Epidermal melanocyte (primary cell): ENCODE data around the gene CSDE1.
A peak's percentile ranks its signal among the peaks of the same experiment; 100 is the strongest.

Experiments
- DNase-seq: peaks from one replicate; pipeline ENCODE4 v3.0.0; 2011; ENCODE audit warnings: low spot score; ENCODE audit not compliant: insufficient read length

The CSDE1 gene

DNA sequence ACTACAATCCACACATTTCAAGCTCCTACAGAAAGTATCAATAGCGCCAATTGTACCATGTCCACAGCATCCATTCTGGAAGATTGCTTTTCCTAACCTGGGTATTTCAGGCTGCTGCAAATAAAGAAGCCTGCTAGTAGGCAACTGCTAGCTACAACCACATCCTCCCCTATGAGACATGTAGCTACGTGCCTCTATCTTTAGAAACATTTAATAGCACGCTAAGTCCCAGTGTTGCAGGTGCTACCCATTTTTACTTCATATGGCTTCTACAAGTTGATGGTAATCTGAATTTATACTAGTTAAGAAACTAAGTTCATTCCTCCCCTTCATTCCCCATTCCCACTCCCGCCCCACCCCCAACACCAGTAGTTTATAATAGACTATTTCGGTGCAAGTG, 55.0 kb downstream of the CSDE1 start:
- DNase-seq = no peak

DNA sequence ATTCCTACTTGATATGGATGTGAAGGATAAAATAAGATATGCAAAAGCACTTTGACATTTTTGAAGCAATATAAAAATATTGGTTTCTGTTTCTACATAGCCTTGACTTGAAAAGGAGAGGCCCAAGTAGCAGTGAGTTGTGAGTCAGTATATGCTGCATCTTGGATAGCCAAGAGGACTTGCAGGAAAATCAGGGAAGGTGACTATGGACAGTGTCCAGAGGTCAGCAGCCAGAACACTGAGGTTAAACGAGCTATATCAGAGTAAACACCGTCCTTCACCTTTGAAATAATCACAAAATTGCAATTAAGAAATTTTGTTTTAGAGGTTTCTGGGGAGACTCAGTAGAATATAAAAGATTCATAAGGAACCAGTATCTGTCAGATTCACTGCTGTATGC, 55.9 kb downstream of the CSDE1 start:
- no peak for DNase-seq

DNA sequence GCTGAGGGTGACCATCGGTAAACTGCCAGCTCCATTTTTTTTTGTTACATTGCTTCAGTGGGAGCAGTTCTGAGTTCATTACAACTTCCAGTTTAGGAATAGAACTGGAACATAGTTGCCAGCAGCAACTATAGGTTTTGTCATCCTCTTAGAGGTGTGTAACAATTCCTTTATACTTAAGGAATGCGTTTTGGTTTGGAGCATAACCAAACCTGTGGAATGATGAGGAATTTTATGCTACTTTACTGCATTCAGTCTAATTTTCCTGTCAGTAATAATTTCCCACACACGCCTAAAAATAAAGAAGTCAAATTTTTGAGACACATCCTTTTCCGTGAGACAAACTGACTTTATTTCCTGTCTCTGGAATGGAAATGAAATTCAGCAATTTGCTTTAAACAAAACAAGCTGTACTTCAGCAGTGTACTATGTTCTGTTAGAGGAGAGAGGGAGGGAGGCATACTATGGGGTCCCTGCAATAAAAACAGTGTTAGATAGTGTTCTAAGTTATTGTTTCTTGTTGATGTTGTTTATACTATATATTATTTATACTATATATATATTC, 57.7 kb downstream of the CSDE1 start:
- no peak for DNase-seq

DNA sequence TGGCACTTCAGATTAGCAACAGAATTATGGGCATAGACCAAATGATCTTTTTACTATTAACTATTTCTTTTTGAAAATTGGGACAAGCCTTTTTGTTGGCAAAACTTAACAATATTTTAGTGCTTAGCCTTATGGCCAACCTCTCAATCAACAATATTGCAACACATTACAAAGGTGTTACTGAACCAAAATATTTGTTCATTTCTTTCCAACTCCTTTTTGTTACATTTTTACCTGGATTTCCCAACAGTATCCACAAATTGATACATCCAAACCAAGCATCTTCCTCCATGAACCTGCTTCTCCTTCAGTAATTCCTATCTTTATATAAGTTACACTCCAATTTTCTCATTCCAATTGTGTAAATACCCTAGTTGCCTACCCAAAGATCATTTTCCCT, 61.0 kb downstream of the CSDE1 start:
- no peak for DNase-seq

DNA sequence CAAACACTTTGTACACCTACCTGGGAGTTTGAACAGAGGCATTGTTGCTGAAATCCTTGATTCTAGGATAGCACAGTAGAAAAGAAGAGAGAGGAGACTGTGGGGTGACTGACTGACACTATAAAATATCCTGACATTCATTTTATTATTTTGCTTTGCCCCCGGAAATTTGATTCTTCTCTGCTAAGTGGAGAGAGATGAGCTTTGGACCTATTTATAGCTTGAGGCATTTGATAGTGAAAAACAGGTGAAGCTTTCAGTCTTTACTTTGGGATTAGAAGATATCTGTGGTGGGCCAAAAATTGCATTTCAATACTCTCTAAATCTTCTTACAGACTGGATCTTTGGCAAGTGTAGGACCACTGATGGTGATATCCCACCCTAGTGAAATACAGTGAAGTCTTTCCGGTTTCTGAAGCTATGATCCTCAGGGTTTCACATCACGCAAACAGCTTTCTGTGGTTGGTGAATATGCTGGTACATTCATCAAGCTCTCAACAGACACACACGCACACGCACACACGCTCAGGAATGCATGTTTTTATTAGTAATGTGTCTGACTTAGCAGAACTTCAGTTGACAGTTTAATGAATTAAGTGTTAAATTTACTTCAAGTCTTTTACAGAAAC, 62.2 kb downstream of the CSDE1 start, which contains the start of gene AMPD1:
Gene AMPD1, minus strand, starts transcription at position 117 of the 629 bp plus-strand sequence. Its CDS starts 75 bp downstream, at position 42.
- no peak for DNase-seq

DNA sequence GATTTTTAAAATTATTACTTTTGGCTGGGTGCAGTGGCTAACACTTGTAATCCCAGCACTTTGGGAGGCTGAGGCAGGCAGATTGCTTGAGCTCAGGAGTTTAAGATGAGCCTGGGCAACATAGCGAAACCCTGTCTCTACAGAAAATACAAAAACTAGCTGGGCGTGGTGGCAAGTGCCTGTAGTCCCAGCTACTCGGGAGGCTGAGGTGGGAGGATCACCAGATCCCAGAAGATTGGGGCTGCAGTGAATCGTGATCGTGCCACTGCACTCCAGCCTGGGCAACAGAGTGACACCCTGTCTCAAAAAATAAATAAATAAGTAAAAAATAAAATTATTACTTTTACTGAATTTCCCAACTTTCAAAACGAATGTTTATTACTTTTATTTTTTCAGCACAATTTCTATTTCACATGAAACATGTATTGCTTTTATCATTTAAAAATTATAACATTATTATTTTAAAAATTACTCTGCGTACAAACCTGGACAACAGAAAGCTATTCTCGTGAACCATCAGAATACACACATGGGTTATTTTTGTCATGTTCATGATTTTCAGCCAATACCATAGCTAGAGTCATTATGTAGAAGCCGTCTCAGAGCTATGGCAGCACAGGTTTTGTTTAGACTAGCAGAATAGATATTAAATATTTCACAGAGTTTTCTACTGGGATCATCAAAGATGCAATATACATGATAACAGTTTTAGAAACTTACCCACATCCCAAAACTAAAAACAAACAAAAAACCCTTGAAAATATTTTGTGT, 63.1 kb downstream of the CSDE1 start:
- DNase-seq = no peak

DNA sequence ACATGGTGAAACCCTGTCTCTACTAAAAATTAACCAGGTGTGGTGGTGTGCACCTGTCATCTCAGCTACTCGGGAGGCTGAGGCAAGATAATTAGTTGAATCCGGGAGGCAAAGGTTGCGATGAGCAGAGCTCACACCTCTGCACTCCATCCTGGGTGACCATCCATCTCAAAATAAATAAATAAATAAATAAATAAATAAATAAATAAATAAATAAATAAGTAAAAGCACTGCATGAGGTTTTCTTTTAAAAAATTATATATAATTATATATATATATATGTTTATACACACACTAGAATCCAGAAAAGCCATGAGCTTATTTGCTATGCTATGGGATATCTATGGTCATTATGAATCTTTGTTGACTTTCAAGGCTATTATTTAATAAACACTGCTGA, 64.8 kb downstream of the CSDE1 start:
- DNase-seq = no peak

DNA sequence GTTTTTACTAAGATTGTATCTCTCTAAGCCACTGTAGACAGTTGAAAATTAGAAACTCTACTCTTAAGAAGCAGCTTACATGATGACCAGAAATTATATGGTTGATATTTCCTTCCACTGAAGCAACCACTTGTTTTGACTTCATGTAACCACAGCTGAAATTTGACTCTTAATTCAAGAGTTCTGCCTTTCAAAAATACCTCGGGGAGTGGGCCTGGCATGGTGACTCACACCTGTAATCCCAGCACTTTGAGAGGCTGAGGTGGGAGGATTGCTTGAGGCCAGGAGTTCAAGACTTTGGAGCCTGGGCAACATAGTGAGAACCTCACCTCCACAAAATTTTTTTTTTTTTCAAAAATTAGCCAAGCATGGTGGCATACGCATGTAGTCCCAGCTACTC, 66.7 kb downstream of the CSDE1 start:
- no peak for DNase-seq

DNA sequence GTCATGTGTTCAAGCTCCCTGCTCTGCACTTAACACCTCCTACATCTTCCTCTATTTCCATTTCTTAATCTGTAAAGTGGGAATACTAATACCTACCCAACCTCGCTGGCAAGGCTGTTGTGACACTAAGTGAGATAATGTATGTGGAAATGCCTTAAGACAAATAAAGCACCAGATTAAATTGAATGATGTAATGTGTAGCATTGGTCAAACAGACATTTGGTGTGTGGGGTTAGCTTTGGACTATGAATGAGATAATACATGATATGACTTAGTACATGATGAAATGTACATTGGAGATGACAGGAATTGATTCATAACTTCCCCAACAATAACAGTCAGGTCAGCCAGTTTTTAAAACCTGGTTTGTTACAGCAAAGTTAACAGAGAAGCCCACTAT, 67.6 kb downstream of the CSDE1 start:
- no peak for DNase-seq

DNA sequence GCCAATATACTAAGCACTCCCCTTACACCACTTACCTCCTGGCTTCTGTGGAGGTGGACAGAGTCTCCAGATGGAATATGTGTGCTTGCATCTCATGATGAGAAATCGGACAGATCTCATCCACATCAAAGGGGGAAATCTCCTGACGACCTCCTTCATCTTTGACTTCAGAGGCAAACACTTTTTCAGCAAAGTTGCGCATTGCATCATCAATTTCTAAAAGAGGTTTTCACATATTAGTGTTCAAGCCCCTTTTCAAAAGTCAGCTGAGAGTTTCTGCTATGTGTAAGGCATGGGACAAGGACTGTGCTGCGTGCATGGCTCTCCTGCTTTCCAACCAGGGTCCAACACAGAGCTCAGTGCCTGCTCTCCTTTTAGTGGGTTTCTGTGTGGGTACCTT, 69.3 kb downstream of the CSDE1 start:
- no peak for DNase-seq

DNA sequence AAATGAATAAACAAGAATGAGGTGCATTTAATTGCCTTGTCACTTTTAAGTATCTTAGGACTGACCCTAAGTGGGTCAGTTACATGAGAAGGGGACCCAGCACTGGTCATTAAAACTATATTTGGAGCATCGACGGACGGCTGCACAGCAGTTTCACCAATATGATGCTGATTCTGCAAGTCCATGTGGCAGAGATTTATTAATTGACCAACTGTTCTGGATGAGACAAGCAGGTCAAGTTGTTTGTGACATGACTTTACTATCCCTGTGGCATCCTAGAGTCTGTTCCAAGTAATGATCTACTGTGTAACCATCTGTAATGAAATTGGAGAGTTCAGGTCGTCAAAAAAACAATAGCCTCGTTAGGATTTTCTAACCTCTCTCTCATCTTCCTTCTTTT, 71.9 kb downstream of the CSDE1 start:
- DNase-seq = no peak

DNA sequence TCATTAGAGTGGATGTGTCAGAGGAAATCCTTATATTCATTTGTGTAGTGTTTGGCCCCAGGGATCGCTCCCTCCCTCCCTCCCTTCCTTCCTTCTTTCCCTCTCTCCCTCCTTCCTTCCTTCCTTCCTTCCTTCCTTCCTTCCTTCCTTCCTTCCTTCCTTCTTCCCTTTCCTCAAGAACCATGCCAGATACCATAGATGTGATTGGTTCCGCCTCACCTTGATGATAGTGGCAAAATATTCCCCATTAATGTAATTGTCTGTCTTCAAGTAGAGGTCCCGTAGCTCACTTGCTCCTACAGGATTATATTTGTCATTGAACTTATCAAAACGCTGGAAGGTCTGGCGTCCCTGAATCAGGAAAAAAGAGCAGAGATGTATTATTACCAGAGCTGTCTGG, 80.1 kb downstream of the CSDE1 start:
- no peak for DNase-seq

DNA sequence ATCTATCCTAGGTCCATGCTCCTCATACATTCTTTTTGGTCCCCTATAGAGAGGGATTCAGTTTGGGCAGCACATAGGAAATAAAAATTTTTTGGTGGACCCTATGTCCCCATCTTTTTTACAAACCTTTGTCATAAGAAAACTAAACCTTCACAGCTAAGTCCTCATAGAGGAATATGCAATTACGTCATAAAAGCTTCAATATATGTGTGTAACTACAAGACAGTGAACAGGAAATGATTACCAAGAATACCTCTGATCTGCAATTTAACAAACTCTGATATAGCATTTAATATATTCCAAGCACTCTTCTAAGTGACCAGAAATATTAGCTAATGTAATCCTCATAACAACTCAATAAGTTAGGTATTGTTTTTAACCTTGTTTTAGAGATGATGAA, 81.7 kb downstream of the CSDE1 start:
- DNase-seq = no peak

DNA sequence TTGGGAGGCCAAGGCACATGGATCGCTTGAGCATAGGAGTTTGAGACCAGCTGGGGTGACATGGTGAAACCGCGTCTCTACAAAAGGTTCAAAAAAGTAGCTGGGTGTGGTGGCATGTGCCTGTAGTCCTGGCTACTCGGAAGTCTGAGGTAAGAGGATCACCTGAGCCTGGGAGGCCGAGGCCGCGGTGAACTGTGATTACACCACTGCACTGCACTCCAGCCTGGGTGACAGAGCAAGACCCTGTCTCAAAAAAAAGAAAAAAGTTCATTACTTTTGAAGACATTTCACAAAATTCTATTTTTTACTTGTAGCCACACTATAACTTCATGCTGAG, 85.9 kb downstream of the CSDE1 start:
- DNase-seq = no peak

DNA sequence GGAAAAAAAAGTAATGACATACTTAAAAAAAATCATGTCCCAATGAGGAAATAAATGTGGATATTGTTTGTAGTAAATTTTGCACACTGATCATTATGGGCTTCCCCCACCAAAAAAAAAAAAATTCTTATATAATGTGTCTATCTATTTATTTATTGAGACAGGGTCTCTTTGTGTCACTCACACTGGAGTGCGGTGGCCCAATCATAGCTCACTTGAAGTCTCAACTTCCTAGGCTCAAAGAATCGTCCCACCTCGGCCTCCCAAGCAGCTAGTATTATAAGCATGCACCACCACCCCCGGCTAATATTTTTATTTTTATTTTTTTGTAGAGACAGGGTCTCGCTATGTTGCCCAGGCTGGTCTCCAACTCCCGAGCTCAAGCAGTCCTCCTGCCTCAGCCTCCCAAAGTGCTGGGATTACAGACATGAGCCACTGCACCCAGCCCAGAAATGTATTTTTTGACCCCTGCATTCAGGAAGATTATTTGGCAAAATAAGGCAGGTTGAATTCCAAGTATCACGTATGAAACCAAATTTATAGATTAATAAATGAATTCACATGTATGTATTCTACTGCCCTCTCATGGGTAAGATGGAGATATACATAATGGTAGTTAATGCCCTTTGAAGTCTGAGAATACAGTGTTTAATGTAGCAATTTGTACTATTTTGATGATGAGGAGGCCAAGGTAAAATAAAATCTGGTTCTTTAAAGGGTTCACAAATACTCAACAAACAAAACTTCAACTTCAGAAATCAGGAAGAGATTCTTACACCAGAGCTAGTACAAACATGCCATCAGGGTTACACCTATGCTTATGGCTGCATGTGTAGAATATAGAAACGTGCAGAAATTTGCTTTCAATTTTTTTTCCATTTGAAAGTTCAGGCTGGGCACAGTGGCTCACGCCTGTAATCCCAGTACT, 86.5 kb downstream of the CSDE1 start:
- DNase-seq = no peak

DNA sequence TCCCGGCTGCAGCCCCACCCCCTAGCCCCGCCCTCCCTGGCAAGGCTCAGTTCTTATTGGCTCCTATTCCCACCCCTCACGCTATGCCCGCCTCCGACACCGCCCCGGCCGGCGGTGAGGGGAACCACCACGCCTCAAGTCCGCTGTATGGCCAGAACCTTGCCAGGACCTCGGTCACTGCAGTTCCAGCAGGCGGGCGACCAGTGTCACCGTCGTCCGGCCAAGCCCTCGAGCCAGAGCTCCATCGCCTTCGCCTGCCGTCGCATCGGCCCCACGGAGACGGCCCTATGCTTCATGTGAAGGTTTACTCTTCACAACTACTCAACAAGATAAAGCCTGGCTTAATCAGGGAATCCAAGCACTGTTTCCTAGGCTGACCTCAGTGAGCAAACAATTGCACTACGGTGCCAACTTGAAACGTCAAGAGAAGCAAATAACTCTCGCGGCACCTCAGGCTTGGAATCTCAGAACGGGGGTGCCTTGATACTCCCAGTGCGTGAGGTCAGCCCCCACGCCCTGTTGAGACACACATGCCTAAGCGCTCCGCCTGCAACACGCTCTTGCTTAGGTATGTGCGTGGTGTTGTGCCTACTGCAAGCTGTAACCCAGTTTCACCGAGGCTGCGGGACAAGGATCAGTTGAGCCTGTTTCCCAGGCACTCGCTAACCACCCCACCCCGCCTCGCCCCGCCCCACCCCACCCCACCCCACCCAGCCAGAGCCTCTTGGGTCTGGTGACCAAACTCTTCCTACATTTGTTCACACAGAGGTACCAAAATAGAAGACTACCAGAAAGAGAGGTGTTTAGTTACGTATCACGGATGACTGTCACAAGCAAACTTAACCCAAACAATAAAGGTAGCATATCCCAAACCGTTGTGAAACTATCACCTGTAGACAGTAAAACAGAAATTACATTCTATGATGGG, 87.4 kb downstream of the CSDE1 start:
- DNase-seq = peak; percentile 70

DNA sequence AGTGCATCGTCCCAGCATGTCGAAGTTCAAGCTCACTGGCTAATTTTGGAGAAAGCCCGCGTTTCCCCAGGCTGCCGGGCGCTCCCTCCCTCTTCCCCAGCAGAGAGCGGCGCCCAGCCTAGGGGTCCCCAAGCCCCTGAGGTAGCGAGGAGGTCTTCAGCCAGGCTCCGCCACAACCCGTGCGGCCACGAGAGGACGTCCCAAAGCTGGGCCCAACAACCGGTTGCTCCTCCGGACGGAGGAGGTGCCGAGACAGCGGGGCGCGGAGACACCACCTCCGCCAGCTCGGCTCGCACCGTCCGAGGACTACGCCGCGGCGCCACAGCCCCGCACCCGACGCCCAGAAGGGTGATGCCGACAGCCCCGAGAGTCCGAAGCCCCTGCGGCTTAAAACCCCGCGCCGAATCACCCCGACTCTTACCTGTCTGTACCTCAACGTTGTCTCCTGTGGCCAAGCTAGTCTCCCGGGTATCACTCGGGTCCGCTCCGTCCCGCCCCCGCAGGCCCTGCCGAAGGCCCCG, 88.2 kb downstream of the CSDE1 start, which contains the start of gene DENND2C:
Gene DENND2C, minus strand, starts transcription at position 488 of the 521 bp plus-strand sequence. CDS start 44,065 bp downstream, outside the sequence.
- no peak for DNase-seq

DNA sequence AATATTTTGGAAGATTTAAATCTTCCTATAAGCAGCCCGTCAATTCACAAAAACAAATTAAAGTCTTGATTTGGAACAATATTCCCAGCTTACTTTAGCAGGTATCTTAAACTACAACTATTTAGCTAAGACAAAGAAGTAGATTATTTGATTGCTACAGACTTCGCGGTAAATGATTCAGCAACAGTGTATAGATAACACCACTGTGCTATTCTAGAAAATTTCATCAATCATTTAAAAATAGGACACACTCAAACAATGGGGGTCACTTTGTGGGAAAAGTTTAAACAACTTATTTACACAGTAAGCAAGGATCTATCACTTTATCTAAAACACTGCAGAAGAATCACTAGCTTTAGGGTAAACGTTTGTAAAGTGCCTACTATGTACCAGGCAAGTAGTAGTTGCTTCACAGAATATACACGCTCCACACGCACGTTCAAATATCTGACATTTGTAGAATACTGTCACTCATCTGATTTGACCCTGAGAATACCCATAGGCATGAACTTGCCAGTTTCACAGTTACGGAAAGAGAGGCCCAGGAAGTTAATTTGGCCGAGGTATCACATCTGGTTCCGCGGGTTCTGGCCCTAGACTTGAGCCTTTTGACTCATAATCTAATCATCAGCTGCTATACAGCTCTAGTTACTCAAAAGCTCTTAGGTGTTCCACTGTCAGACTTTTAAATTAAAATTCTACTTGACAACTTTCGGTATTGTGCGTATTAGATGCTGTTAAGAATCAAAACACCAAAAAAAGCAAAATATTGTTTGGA, 88.8 kb downstream of the CSDE1 start:
- no peak for DNase-seq

DNA sequence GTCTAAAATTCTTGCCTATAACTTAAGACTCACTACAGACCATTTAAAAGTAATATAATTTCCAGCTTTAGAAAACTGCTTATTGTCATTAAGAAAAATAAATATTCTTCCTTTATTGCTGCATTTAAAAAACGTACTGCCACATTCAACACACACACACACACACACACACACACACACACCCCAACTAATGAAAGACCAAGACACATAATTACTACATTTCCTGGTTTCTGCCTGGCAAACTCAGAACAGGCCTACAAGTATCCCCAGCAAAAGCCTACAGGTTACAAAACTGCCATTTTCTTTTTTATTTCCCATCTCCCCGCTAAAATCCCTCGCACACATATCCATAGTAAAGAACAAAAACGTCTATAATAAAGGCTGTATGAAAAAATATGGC, 89.4 kb downstream of the CSDE1 start:
- no peak for DNase-seq

DNA sequence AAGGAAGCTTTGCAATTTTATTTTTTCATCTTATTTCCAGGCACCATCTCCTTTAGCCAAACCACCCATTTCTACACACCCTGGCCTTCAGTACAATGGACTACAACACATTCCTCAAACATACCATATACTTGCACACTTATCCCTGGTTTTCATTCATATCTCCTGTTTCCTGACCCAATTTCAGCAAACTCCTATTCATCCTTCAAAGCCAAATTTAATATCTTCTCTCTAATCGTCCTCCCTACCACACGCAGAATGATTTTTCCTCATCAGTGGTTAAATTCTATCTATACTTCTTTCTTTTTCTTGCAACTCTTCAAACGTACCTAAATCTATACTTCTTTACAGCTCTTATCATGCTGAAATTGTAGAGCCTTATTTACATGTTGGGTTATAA, 90.8 kb downstream of the CSDE1 start:
- no peak for DNase-seq
